Activated naive CD8-positive, alpha-beta T cell treated with anti-CD3 and anti-CD28 coated beads for 36 hours (primary cell): ENCODE results near the gene ITGA1. TPM values are rescaled to one million over a fixed set of nuclear protein-coding genes. Genes with fewer than 3 reads are reported as not detected.

Experiments
- DNase-seq: peaks from one replicate; pipeline ENCODE4 v3.0.0; 2021
- H3K27ac Mint-ChIP-seq: one replicate; pipeline ENCODE4 v1.8.0; 2022; ENCODE audit warnings: mild to moderate bottlenecking, moderate library complexity, mixed read lengths
- H3K27me3 Mint-ChIP-seq: one replicate; pipeline ENCODE4 v1.8.0; 2022; ENCODE audit warnings: mild to moderate bottlenecking, mixed read lengths
- H3K36me3 Mint-ChIP-seq: one replicate; pipeline ENCODE4 v1.8.0; 2021; ENCODE audit warnings: mild to moderate bottlenecking, mixed read lengths
- H3K4me1 Mint-ChIP-seq: one replicate; pipeline ENCODE4 v1.8.0; 2021; ENCODE audit warnings: mixed read lengths
- H3K4me3 Mint-ChIP-seq: one replicate; pipeline ENCODE4 v1.8.0; 2022; ENCODE audit warnings: mild to moderate bottlenecking, moderate library complexity, mixed read lengths
- H3K9me3 Mint-ChIP-seq: one replicate; pipeline ENCODE4 v1.8.0; 2022; ENCODE audit warnings: mixed read lengths
- total RNA-seq, 2 experiments: library from RNA; stranded (reverse); gene quantifications; one replicate each; pipeline ENCODE4 v1.2.3, GENCODE V29; 2021

ITGA1 gene
- total RNA-seq, 2 experiments from 2014 or later, result 6.9 to 9.9 TPM

DNA sequence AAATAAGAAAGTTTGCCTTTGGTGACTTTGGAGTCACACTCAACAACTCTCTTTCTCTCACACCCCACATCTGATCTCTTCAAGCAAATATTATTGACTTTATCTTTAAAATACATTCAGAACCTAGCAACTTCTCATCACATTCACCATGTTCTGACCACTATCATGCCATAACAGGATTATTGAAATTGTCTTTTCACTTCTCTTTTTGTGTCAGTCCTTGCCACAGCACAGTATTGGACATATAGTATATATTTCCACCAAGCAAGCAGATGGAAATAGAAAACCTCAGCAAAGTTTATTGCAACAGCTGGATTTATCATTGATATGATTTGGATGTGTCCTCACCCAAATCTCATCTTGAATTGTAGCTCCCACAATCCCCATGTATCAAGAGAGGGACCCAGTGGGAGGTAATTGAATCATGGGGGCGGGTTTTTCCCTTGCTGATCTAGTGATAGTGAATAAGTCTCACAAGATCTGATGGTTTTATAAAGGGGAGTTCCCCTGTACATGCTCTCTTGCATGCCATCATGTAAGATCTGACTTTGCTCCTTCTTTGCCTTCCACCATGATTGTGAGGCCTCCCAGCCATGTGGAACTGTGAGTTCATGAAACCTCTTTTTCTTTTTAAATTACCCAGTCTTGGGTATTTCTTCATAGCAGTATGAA is 26.9 kb upstream of the ITGA1 start:
- Mint-ChIP-seq H3K4me3 (no peak overlapping the region), H3K36me3 (peaks cover 11% of the 10 kb centered on the region), H3K9me3 (peaks cover 17% of the 10 kb centered on the region), H3K27ac (no peak overlapping the region), H3K27me3 (no peaks in the 10 kb centered on the region), H3K4me1 (peaks cover 28% of the 10 kb centered on the region)
- peak; percentile 27 for DNase-seq

GRCh38 chr5:52767217-52767743 is 20.4 kb upstream of the ITGA1 start:
- H3K27me3 Mint-ChIP-seq, result no peaks in the 10 kb centered on the region
- H3K4me1 Mint-ChIP-seq, result peaks cover 28% of the 10 kb centered on the region
- no peak overlapping the region for H3K4me3 Mint-ChIP-seq
- peaks cover 4% of the 10 kb centered on the region for H3K36me3 Mint-ChIP-seq
- no peak for DNase-seq
- H3K27ac Mint-ChIP-seq, result no peak overlapping the region
- peaks cover 5% of the 10 kb centered on the region for H3K9me3 Mint-ChIP-seq

- no peak for DNase-seq
- peaks cover 4% of the 10 kb centered on the region for H3K36me3 Mint-ChIP-seq
- no peaks in the 10 kb centered on the region for H3K27me3 Mint-ChIP-seq
- peaks cover 5% of the 10 kb centered on the region for H3K9me3 Mint-ChIP-seq
- peaks cover 34% of the 10 kb centered on the region for H3K4me1 Mint-ChIP-seq
- no peak overlapping the region for H3K27ac Mint-ChIP-seq
- H3K4me3 Mint-ChIP-seq, result no peak overlapping the region
Observed at GRCh38 chr5:52767766-52768480, 19.8 kb upstream of the ITGA1 start.

GRCh38 chr5:52769061-52769460 is 18.7 kb upstream of the ITGA1 start:
- H3K27ac Mint-ChIP-seq, result no peak overlapping the region
- H3K36me3 Mint-ChIP-seq, result no peaks in the 10 kb centered on the region
- peaks cover 1% of the 10 kb centered on the region for H3K9me3 Mint-ChIP-seq
- peaks cover 38% of the 10 kb centered on the region for H3K4me1 Mint-ChIP-seq
- DNase-seq, result no peak
- H3K4me3 Mint-ChIP-seq, result no peak overlapping the region
- no peaks in the 10 kb centered on the region for H3K27me3 Mint-ChIP-seq

GRCh38 chr5:52770287-52770939 is 17.3 kb upstream of the ITGA1 start:
- no peaks in the 10 kb centered on the region for H3K27me3 Mint-ChIP-seq
- H3K9me3 Mint-ChIP-seq, result peaks cover 1% of the 10 kb centered on the region
- no peak overlapping the region for H3K4me3 Mint-ChIP-seq
- H3K36me3 Mint-ChIP-seq, result no peaks in the 10 kb centered on the region
- DNase-seq, result no peak
- H3K27ac Mint-ChIP-seq, result no peak overlapping the region
- H3K4me1 Mint-ChIP-seq, result peaks cover 43% of the 10 kb centered on the region

DNA sequence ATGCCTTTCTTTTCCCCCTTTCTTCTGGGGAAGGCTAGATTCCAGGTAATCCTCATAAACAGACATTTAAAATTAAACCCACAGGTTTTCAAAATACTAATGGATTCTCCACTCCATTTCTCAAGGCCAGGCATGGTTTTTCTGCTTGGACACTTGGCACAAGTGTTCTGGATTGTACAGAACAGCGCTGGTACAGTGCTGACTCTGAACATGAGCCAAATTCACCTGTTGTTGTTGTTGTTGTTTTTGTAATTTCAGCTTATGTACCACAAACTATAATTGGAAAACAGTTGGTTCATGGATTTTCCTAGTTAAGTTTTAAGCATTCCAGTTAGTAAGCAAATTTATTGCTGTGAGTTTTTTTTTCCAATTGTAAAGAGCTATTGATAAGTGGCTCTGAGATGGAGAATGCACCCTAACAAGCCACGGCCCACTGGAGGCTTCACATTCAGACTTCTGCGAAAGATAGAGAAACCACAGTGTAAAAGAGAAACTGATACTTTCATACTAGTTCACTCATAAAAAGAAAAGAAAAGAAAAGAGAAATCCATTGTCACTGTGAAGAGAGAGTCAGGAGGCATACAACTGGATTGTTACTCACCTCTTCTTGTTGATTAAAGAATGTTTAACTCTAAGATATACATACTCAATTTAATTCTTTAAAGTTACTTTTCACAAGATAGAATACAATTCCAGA is 16.2 kb upstream of the ITGA1 start:
- peaks cover 52% of the 10 kb centered on the region for H3K4me1 Mint-ChIP-seq
- no peaks in the 10 kb centered on the region for H3K9me3 Mint-ChIP-seq
- peak; percentile 53 for DNase-seq
- peak overlapping the region; percentile 85 for H3K27ac Mint-ChIP-seq
- H3K4me3 Mint-ChIP-seq, result peak overlapping the region; percentile 18
- no peaks in the 10 kb centered on the region for H3K36me3 Mint-ChIP-seq
- no peaks in the 10 kb centered on the region for H3K27me3 Mint-ChIP-seq

GRCh38 chr5:52772668-52773067 is 15.0 kb upstream of the ITGA1 start:
- Mint-ChIP-seq H3K27me3 (no peaks in the 10 kb centered on the region), H3K4me3 (no peak overlapping the region), H3K36me3 (no peaks in the 10 kb centered on the region), H3K4me1 (peaks cover 50% of the 10 kb centered on the region), H3K9me3 (no peaks in the 10 kb centered on the region), H3K27ac (peak overlapping the region; percentile 85)
- no peak for DNase-seq

- no peaks in the 10 kb centered on the region for H3K9me3 Mint-ChIP-seq
- DNase-seq, result no peak
- H3K36me3 Mint-ChIP-seq, result no peaks in the 10 kb centered on the region
- H3K4me3 Mint-ChIP-seq, result no peak overlapping the region
- peaks cover 45% of the 10 kb centered on the region for H3K4me1 Mint-ChIP-seq
- H3K27me3 Mint-ChIP-seq, result no peaks in the 10 kb centered on the region
- no peak overlapping the region for H3K27ac Mint-ChIP-seq
Observed at GRCh38 chr5:52773342-52773741, 14.4 kb upstream of the ITGA1 start.

DNA sequence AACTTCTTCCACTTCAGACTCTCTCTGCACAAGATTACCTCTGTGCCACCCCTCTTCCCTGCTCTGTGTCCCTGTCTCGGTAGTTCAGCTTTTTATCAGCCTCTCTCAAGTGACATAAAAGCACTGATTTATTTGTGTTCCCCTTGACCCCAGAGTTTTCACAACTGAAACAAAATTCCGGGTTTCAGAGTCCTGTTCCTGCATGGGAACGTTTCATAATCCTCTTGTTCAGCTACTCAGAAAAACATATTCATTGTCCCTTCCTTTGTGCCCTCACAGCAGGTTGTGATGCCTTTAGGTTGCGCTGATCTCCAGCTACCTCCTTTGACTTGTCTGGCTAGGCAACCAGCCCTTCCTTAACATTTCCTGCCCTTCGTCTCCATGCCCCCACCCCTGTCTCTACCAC is 13.7 kb upstream of the ITGA1 start:
- peak overlapping the region; percentile 3 for H3K27ac Mint-ChIP-seq
- H3K9me3 Mint-ChIP-seq, result no peaks in the 10 kb centered on the region
- no peak overlapping the region for H3K4me3 Mint-ChIP-seq
- H3K4me1 Mint-ChIP-seq, result peaks cover 43% of the 10 kb centered on the region
- H3K27me3 Mint-ChIP-seq, result no peaks in the 10 kb centered on the region
- H3K36me3 Mint-ChIP-seq, result no peaks in the 10 kb centered on the region
- no peak for DNase-seq

GRCh38 chr5:52776116-52776515 is 11.6 kb upstream of the ITGA1 start:
- H3K4me3 Mint-ChIP-seq, result peak overlapping the region; percentile 32
- DNase-seq, result peak; percentile 22
- no peaks in the 10 kb centered on the region for H3K27me3 Mint-ChIP-seq
- no peaks in the 10 kb centered on the region for H3K36me3 Mint-ChIP-seq
- H3K4me1 Mint-ChIP-seq, result peaks cover 42% of the 10 kb centered on the region
- peak overlapping the region; percentile 76 for H3K27ac Mint-ChIP-seq
- no peaks in the 10 kb centered on the region for H3K9me3 Mint-ChIP-seq

- Mint-ChIP-seq H3K27ac (no peak overlapping the region), H3K27me3 (no peaks in the 10 kb centered on the region), H3K4me3 (no peak overlapping the region), H3K4me1 (peaks cover 32% of the 10 kb centered on the region), H3K36me3 (no peaks in the 10 kb centered on the region), H3K9me3 (no peaks in the 10 kb centered on the region)
- DNase-seq, result no peak
Observed at GRCh38 chr5:52777186-52777585, 10.5 kb upstream of the ITGA1 start.

- H3K27ac Mint-ChIP-seq, result no peak overlapping the region
- no peaks in the 10 kb centered on the region for H3K36me3 Mint-ChIP-seq
- H3K9me3 Mint-ChIP-seq, result no peaks in the 10 kb centered on the region
- no peak overlapping the region for H3K4me3 Mint-ChIP-seq
- H3K4me1 Mint-ChIP-seq, result peaks cover 23% of the 10 kb centered on the region
- no peaks in the 10 kb centered on the region for H3K27me3 Mint-ChIP-seq
- DNase-seq, result no peak
Observed at GRCh38 chr5:52778781-52779180, 8.9 kb upstream of the ITGA1 start.

GRCh38 chr5:52779213-52779612 is 8.5 kb upstream of the ITGA1 start:
- DNase-seq, result no peak
- Mint-ChIP-seq H3K4me1 (peaks cover 19% of the 10 kb centered on the region), H3K27me3 (no peaks in the 10 kb centered on the region), H3K36me3 (no peaks in the 10 kb centered on the region), H3K9me3 (no peaks in the 10 kb centered on the region), H3K4me3 (no peak overlapping the region), H3K27ac (no peak overlapping the region)

- Mint-ChIP-seq H3K27me3 (no peaks in the 10 kb centered on the region), H3K4me3 (no peak overlapping the region), H3K27ac (no peak overlapping the region), H3K36me3 (no peaks in the 10 kb centered on the region), H3K4me1 (peaks cover 20% of the 10 kb centered on the region), H3K9me3 (no peaks in the 10 kb centered on the region)
- no peak for DNase-seq
Observed at GRCh38 chr5:52783226-52783959, 4.3 kb upstream of the ITGA1 start.
